Measurements from ENCODE around the gene SCYGR2.

DNA sequence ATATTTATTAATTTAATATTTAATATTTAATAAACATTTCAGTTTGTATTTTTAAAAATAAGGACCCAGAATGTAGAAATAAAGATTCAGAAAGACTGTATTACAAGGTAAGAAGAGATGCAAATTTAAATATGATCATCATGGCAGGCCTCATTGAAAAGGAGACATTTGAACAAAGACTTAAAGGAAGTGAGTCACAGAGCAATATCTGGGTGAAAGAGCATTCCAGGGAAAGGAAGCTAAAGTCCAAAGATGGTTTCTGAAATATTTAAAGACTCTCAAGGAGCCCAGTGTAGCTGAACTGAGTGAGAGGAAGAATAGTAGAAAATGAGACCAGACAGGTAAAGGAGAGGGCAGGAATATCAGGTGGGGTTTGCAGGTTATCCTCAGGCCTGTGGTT, 24.5 kb downstream of the SCYGR2 start:
- TF ChIP-seq, protein P1, sequence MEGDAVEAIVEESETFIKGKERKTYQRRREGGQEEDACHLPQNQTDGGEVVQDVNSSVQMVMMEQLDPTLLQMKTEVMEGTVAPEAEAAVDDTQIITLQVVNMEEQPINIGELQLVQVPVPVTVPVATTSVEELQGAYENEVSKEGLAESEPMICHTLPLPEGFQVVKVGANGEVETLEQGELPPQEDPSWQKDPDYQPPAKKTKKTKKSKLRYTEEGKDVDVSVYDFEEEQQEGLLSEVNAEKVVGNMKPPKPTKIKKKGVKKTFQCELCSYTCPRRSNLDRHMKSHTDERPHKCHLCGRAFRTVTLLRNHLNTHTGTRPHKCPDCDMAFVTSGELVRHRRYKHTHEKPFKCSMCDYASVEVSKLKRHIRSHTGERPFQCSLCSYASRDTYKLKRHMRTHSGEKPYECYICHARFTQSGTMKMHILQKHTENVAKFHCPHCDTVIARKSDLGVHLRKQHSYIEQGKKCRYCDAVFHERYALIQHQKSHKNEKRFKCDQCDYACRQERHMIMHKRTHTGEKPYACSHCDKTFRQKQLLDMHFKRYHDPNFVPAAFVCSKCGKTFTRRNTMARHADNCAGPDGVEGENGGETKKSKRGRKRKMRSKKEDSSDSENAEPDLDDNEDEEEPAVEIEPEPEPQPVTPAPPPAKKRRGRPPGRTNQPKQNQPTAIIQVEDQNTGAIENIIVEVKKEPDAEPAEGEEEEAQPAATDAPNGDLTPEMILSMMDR (IDR thresholded peaks at IDR 0.05; ENCODE audit: poor library complexity) = no peak
- TF ChIP-seq EZH2phosphoT487 (IDR thresholded peaks at IDR 0.05; ENCODE audit: low read depth, severe bottlenecking, unreplicated experiment) = no peak
